Ishikawa (cell line): ENCODE data around the gene HPS4.

Experiments
- CEBPB ChIP-seq: IDR thresholded peaks from 2 replicates; pipeline ENCODE4 v1.6.1; 2012
- CREB1 ChIP-seq: IDR thresholded peaks from 2 replicates; pipeline ENCODE4 v1.6.1; 2012; ENCODE audit warnings: low read depth
- EGR1 ChIP-seq: IDR thresholded peaks from 2 replicates; pipeline ENCODE4 v1.6.1; 2012
- EP300 ChIP-seq: IDR thresholded peaks from 2 replicates; pipeline ENCODE4 v1.6.1; 2012; ENCODE audit warnings: borderline replicate concordance
- FOXM1 ChIP-seq: IDR thresholded peaks from 2 replicates; pipeline ENCODE4 v1.6.1; 2012; ENCODE audit warnings: low read depth, borderline replicate concordance
- NFIC ChIP-seq: IDR thresholded peaks from 2 replicates; pipeline ENCODE4 v1.6.1; 2012
- RAD21 ChIP-seq: IDR thresholded peaks from 2 replicates; pipeline ENCODE4 v1.6.1; 2012; ENCODE audit warnings: low read depth
- TAF1 ChIP-seq: IDR thresholded peaks from 2 replicates; pipeline ENCODE4 v1.6.1; 2012; ENCODE audit warnings: low read depth, mild to moderate bottlenecking
- TCF12 ChIP-seq: IDR thresholded peaks from 2 replicates; pipeline ENCODE4 v1.6.1; 2012; ENCODE audit warnings: low read depth
- TEAD4 ChIP-seq: IDR thresholded peaks from 2 replicates; pipeline ENCODE4 v1.6.1; 2012
- YY1 ChIP-seq: IDR thresholded peaks from 2 replicates; pipeline ENCODE4 v1.6.1; 2012; ENCODE audit warnings: low read depth
- ZBTB7A ChIP-seq: IDR thresholded peaks from 2 replicates; pipeline ENCODE4 v1.6.1; 2012; ENCODE audit warnings: low read depth
- TF ChIP-seq, protein P1 (sequence below): IDR thresholded peaks from 2 replicates; pipeline ENCODE4 v1.6.1; 2012; ENCODE audit warnings: low read depth, mild to moderate bottlenecking
- TF ChIP-seq, protein P2 (sequence below): IDR thresholded peaks from 2 replicates; pipeline ENCODE4 v1.6.1; 2012
- TF ChIP-seq, protein P3 (sequence below): IDR thresholded peaks from 2 replicates; pipeline ENCODE4 v1.6.1; 2012

Gene HPS4

DNA sequence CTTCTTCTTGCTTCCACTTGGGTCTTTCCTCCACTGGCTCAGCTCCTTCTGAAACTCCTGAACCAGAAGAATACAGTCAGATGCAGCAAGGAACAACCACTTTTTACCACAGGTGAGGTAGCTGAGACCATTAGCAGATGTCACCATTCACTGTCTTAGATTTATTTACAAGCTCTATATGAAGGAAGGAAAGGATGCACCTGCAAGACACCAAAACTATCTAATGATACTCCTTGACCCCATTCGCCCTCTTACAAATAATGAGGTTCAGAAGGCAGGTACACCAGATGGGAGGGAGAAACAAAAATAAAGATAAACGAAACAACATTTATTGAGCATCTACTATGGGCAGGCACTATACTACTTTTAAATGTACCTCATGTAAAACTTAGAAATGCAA is 18.4 kb upstream of the HPS4 start:
- TF ChIP-seq YY1 (no peak), EGR1 (no peak), RAD21 (no peak), ZBTB7A (no peak), TAF1 (no peak)

DNA sequence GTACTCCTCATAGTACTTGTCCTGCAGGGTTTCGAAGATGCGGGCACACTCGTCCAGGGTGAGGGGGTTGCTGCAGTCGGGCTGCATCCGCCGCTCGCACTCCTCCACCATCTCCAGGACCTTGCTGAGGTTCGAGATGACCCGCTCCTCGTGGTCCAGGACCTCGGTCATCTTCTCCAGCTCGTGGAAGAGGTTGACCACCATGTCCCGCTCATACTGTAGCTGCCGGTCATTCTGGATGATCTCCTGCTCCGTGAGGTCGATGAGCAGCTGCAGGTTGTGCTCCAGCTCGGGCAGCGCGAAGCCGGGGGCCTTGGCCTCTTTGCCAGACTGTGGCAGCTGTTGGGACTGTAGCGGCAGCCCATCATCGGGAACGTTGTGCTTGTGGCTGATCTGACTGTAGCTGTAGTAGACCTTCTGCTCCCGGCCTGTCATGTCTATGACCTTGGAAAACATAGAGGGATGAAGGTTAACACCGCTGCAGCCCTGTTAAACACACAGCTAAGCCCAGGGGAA is 15.7 kb upstream of the HPS4 start:
- TF ChIP-seq EGR1 = no peak
- TF ChIP-seq, protein P1, sequence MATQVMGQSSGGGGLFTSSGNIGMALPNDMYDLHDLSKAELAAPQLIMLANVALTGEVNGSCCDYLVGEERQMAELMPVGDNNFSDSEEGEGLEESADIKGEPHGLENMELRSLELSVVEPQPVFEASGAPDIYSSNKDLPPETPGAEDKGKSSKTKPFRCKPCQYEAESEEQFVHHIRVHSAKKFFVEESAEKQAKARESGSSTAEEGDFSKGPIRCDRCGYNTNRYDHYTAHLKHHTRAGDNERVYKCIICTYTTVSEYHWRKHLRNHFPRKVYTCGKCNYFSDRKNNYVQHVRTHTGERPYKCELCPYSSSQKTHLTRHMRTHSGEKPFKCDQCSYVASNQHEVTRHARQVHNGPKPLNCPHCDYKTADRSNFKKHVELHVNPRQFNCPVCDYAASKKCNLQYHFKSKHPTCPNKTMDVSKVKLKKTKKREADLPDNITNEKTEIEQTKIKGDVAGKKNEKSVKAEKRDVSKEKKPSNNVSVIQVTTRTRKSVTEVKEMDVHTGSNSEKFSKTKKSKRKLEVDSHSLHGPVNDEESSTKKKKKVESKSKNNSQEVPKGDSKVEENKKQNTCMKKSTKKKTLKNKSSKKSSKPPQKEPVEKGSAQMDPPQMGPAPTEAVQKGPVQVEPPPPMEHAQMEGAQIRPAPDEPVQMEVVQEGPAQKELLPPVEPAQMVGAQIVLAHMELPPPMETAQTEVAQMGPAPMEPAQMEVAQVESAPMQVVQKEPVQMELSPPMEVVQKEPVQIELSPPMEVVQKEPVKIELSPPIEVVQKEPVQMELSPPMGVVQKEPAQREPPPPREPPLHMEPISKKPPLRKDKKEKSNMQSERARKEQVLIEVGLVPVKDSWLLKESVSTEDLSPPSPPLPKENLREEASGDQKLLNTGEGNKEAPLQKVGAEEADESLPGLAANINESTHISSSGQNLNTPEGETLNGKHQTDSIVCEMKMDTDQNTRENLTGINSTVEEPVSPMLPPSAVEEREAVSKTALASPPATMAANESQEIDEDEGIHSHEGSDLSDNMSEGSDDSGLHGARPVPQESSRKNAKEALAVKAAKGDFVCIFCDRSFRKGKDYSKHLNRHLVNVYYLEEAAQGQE = no peak
- TF ChIP-seq, protein P2, sequence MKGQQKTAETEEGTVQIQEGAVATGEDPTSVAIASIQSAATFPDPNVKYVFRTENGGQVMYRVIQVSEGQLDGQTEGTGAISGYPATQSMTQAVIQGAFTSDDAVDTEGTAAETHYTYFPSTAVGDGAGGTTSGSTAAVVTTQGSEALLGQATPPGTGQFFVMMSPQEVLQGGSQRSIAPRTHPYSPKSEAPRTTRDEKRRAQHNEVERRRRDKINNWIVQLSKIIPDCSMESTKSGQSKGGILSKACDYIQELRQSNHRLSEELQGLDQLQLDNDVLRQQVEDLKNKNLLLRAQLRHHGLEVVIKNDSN = no peak
- no peak for TF ChIP-seq TAF1
- TF ChIP-seq FOXM1 = no peak
- TF ChIP-seq, protein P3, sequence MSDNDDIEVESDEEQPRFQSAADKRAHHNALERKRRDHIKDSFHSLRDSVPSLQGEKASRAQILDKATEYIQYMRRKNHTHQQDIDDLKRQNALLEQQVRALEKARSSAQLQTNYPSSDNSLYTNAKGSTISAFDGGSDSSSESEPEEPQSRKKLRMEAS = no peak
- no peak for TF ChIP-seq NFIC

DNA sequence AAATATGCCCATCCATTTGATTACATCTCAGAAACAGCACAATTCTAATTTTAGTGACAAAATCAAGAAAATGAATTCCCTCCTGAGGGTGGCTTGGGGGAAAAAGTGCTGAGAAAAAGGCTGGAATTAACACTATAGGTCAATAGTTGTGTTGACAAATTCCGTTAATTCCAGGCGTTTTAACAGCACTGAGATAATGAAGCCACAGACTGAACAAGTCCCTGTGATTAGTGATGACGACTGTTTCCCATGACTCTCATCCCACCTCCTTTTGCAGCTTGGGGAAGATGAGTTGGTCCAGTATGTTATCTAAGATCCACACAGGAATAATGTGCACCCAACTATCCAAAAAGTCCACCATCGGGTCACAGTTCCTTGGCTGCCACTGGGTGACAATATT is 12.9 kb upstream of the HPS4 start:
- TF ChIP-seq, protein P3 = no peak
- no peak for TF ChIP-seq EP300
- TF ChIP-seq TAF1 = no peak
- TF ChIP-seq, protein P2 = no peak
- TF ChIP-seq TEAD4 = no peak
- TF ChIP-seq ZBTB7A = no peak
- no peak for TF ChIP-seq EGR1
- TF ChIP-seq YY1 = no peak

DNA sequence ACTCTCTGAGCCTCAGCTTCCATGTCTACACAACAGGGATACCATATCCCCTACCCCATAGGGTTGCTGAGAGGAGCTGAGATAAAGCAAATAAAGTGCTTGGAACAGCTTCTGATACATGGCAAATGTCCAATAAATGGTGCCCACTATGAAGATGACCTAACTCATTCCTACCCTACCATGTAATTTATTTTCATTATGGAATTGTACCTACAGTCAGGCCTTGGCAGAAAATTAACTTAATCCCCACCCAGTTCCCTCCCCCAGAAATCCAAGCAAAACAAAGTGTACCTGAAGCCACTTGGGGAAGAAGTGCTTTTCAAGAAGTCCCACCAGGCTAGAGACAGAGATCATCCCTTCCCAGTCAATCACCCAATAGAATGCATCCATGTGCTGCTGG is 10.9 kb upstream of the HPS4 start:
- TF ChIP-seq TAF1 (no peak), TCF12 (no peak), EGR1 (no peak), TEAD4 (no peak), NFIC (no peak), EP300 (no peak), FOXM1 (no peak), YY1 (no peak), CEBPB (no peak), CREB1 (no peak), ZBTB7A (no peak), RAD21 (no peak)
- TF ChIP-seq, protein P3 = no peak
- TF ChIP-seq, protein P2 = no peak
- TF ChIP-seq, protein P1 = no peak

DNA sequence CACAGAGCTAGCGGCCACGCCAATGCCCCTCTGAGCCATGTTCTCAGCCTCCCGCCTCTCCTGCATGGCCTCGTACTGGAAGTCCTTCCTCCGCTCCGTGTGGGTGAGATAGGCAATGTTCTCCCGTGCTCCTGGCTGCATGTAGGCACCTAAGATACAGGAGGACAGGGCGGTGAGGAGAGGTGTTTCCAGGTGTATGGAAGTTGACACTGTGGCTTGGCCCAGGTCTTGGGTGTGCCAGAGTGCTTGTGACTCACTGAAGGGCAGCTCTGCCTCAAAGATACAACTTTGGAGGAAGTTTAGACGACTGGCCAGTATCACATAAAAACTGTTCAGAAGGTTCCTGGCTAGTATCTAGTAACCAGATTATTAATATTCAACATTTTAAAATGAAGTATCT is 8.6 kb upstream of the HPS4 start:
- TF ChIP-seq FOXM1 (no peak), EP300 (no peak), CEBPB (no peak), RAD21 (no peak), EGR1 (no peak), TCF12 (no peak), CREB1 (no peak), TEAD4 (no peak), ZBTB7A (no peak)
- TF ChIP-seq, protein P2 = no peak
- TF ChIP-seq, protein P1 = no peak
